ENCODE data around the gene PARP15. TPM values are rescaled to one million over a fixed set of nuclear protein-coding genes. Genes with fewer than 3 reads are reported as not detected.

Gene PARP15
- total RNA-seq, 1 donor from 2014 or later: not detected

GRCh38 chr3:122533931-122534334, 43.5 kb upstream of the PARP15 start:
- H3K9ac ChIP-seq: no peak overlapping the region
- H4K20me1 ChIP-seq (ENCODE audit: low read depth): no peaks in the 10 kb centered on the region
- no peak overlapping the region for H2AFZ ChIP-seq (replicated peaks)
- H3K4me2 ChIP-seq: no peak overlapping the region
- H3K79me2 ChIP-seq (ENCODE audit: low read depth): no peaks in the 10 kb centered on the region
- Mint-ChIP-seq H3K27ac (no peak overlapping the region), H3K4me1 (no peaks in the 10 kb centered on the region), H3K4me3 (no peak overlapping the region), H3K9me3 (no peaks in the 10 kb centered on the region), H3K36me3 (no peaks in the 10 kb centered on the region), H3K27me3 (ENCODE audit: insufficient read depth, low read depth) (peaks cover 5% of the 10 kb centered on the region)
- H3K9me3 ChIP-seq (ENCODE audit: low read depth): no peaks in the 10 kb centered on the region
- H3F3A ChIP-seq (ENCODE audit: low read depth): no peaks in the 10 kb centered on the region
- H3K4me3 ChIP-seq: no peak overlapping the region
- H3K27me3 ChIP-seq: no peaks in the 10 kb centered on the region
- H3K36me3 ChIP-seq: no peaks in the 10 kb centered on the region
- no peak overlapping the region for H3K27ac ChIP-seq
- DNase-seq (ENCODE audit: low spot score): no peak
- H3K4me1 ChIP-seq: peaks cover 3% of the 10 kb centered on the region
- TF ChIP-seq CTCF (IDR thresholded peaks at IDR 0.05) (no peak), EZH2phosphoT487 (IDR thresholded peaks at IDR 0.05) (no peak), EZH2 (IDR thresholded peaks at IDR 0.05) (no peak)

GRCh38 chr3:122535964-122536631, 41.4 kb upstream of the PARP15 start:
- TF ChIP-seq EZH2phosphoT487 (IDR thresholded peaks at IDR 0.05): no peak
- no peak for TF ChIP-seq CTCF (IDR thresholded peaks at IDR 0.05)
- TF ChIP-seq EZH2 (IDR thresholded peaks at IDR 0.05): no peak
- H3K4me3 ChIP-seq: no peak overlapping the region

GRCh38 chr3:122536632-122537001, 40.8 kb upstream of the PARP15 start:
- no peak overlapping the region for H3K27ac ChIP-seq
- no peaks in the 10 kb centered on the region for H4K20me1 ChIP-seq (ENCODE audit: low read depth)
- DNase-seq (ENCODE audit: low spot score): no peak
- H3F3A ChIP-seq (ENCODE audit: low read depth): no peaks in the 10 kb centered on the region
- H3K9me3 Mint-ChIP-seq: no peaks in the 10 kb centered on the region
- no peaks in the 10 kb centered on the region for H3K4me1 Mint-ChIP-seq
- no peak overlapping the region for H3K27ac Mint-ChIP-seq
- no peak overlapping the region for H2AFZ ChIP-seq (replicated peaks)
- no peak overlapping the region for H3K4me3 Mint-ChIP-seq
- H3K36me3 Mint-ChIP-seq: no peaks in the 10 kb centered on the region
- H3K79me2 ChIP-seq (ENCODE audit: low read depth): no peaks in the 10 kb centered on the region
- H3K27me3 Mint-ChIP-seq (ENCODE audit: insufficient read depth, low read depth): peaks cover 3% of the 10 kb centered on the region
- no peak overlapping the region for H3K4me2 ChIP-seq
- H3K27me3 ChIP-seq: no peaks in the 10 kb centered on the region
- H3K4me3 ChIP-seq: no peak overlapping the region
- H3K4me1 ChIP-seq: peaks cover 3% of the 10 kb centered on the region
- TF ChIP-seq CTCF (IDR thresholded peaks at IDR 0.05): no peak
- TF ChIP-seq EZH2 (IDR thresholded peaks at IDR 0.05): no peak
- TF ChIP-seq EZH2phosphoT487 (IDR thresholded peaks at IDR 0.05): no peak
- H3K9me3 ChIP-seq (ENCODE audit: low read depth): no peaks in the 10 kb centered on the region
- H3K9ac ChIP-seq: no peak overlapping the region
- no peaks in the 10 kb centered on the region for H3K36me3 ChIP-seq

More at GRCh38 chr3:122535964-122536631, 41.4 kb upstream of the PARP15 start:
- Histone ChIP-seq H3K9me3 (ENCODE audit: low read depth) (no peaks in the 10 kb centered on the region), H3K36me3 (no peaks in the 10 kb centered on the region), H3K4me2 (no peak overlapping the region), H4K20me1 (ENCODE audit: low read depth) (no peaks in the 10 kb centered on the region), H3K27me3 (no peaks in the 10 kb centered on the region), H3K27ac (no peak overlapping the region), H2AFZ (replicated peaks) (no peak overlapping the region), H3F3A (ENCODE audit: low read depth) (no peaks in the 10 kb centered on the region), H3K79me2 (ENCODE audit: low read depth) (no peaks in the 10 kb centered on the region), H3K4me1 (peaks cover 3% of the 10 kb centered on the region), H3K9ac (no peak overlapping the region)
- Mint-ChIP-seq H3K4me1 (no peaks in the 10 kb centered on the region), H3K36me3 (no peaks in the 10 kb centered on the region), H3K9me3 (no peaks in the 10 kb centered on the region), H3K27ac (no peak overlapping the region), H3K4me3 (no peak overlapping the region), H3K27me3 (ENCODE audit: insufficient read depth, low read depth) (peaks cover 3% of the 10 kb centered on the region)
- DNase-seq (ENCODE audit: low spot score): no peak
